PC-3 (cell line): ENCODE results near the gene BRME1. TPM values are rescaled to one million over a fixed set of nuclear protein-coding genes. Genes with fewer than 3 reads are reported as not detected.
A peak's percentile ranks its signal among the peaks of the same experiment; 100 is the strongest.

Experiments
- ATAC-seq: fragments of 200-7000 bp; cut with Tn5 transposase; 2 replicates; pipeline ENCODE4 v1.9.1; 2020; ENCODE audit warnings: mild to moderate bottlenecking, moderate library complexity
- BruUV-seq: library from RNA; stranded (reverse); fragments of 400-500 nt; replicated peaks from 2 replicates; lab custom pipeline; 2021; lab: Mats Ljungman, UMichigan
- CTCF ChIA-PET: fragments of 300-600 bp; sonication (Branson Sonifier 250); formaldehyde crosslinking; loops from one replicate; lab custom pipeline; 2022; ENCODE audit warnings: antibody characterized with exemption; lab: Charles Lee
- POLR2A ChIA-PET: fragments of 300-600 bp; sonication (Branson Sonifier 250); formaldehyde crosslinking; loops from one replicate; lab custom pipeline; 2022; ENCODE audit warnings: antibody characterized with exemption; ENCODE audit not compliant: unreplicated experiment; lab: Charles Lee
- DNase-seq: peaks from one replicate; pipeline ENCODE4 v3.0.0-alpha.2; 2015
- H2AFZ ChIP-seq: fragments of 300-600 bp; sonication (generic); 2 replicates; pipeline ENCODE4 v1.6.0; 2016; ENCODE audit warnings: antibody characterized with exemption, low read length
- H3F3A ChIP-seq: fragments of 300-600 bp; sonication (generic); one replicate; pipeline ENCODE4 v1.6.0; 2017; ENCODE audit warnings: antibody characterized with exemption, low read length, control low read depth, mild to moderate bottlenecking; ENCODE audit not compliant: unreplicated experiment
- H3K27ac ChIP-seq: fragments of 300-600 bp; sonication (generic); 2 replicates; pipeline ENCODE4 v1.5.1; 2016; ENCODE audit warnings: mild to moderate bottlenecking, low read length
- H3K27me3 ChIP-seq: fragments of 300-600 bp; sonication (generic); 2 replicates; pipeline ENCODE4 v1.6.1; 2016; ENCODE audit warnings: low read length, mixed read lengths
- H3K36me3 ChIP-seq: fragments of 300-600 bp; sonication (generic); 2 replicates; pipeline ENCODE4 v1.6.1; 2016; ENCODE audit warnings: low read depth, mixed run types, low read length, mixed read lengths
- H3K4me1 ChIP-seq: fragments of 300-600 bp; sonication (generic); 2 replicates; pipeline ENCODE4 v1.5.1; 2016; ENCODE audit warnings: low read length; ENCODE audit not compliant: insufficient read depth
- H3K4me2 ChIP-seq: fragments of 300-600 bp; sonication (generic); 2 replicates; pipeline ENCODE4 v1.6.0; 2016; ENCODE audit warnings: low read length
- H3K4me3 ChIP-seq: fragments of 300-600 bp; sonication (generic); 2 replicates; pipeline ENCODE4 v1.5.1; 2016; ENCODE audit warnings: mild to moderate bottlenecking, low read length, mixed read lengths
- H3K79me2 ChIP-seq: fragments of 300-600 bp; sonication (generic); 2 replicates; pipeline ENCODE4 v1.6.1; 2017; ENCODE audit warnings: low read length, mixed read lengths
- H3K9ac ChIP-seq: fragments of 300-600 bp; sonication (generic); 2 replicates; pipeline ENCODE4 v1.6.0; 2016; ENCODE audit warnings: mild to moderate bottlenecking, low read length
- H3K9me2 ChIP-seq: fragments of 300-600 bp; sonication (generic); replicated peaks from 2 replicates; pipeline ENCODE4 v1.6.1; 2016; ENCODE audit warnings: mixed run types, low read length, mixed read lengths
- H3K9me3 ChIP-seq: fragments of 300-600 bp; sonication (generic); 2 replicates; pipeline ENCODE4 v1.6.1; 2016; ENCODE audit warnings: low read length, mixed read lengths
- H4K20me1 ChIP-seq: fragments of 300-600 bp; sonication (generic); 2 replicates; pipeline ENCODE4 v1.6.1; 2016; ENCODE audit warnings: low read length, mixed read lengths
- CTCF ChIP-seq: fragments of 300-600 bp; sonication (generic); conservative IDR thresholded peaks from 2 replicates; pipeline ENCODE4 v1.5.1; 2017; ENCODE audit warnings: antibody characterized with exemption, low read depth, mild to moderate bottlenecking, low read length
- EZH2 ChIP-seq: fragments of 300-600 bp; sonication (generic); IDR thresholded peaks from one replicate; pipeline ENCODE4 v1.6.1; 2017; ENCODE audit warnings: antibody characterized with exemption, mild to moderate bottlenecking, low read length; ENCODE audit not compliant: unreplicated experiment
- EZH2phosphoT487 ChIP-seq: fragments of 300-600 bp; sonication (generic); IDR thresholded peaks from 2 replicates; pipeline ENCODE4 v1.6.1; 2018; ENCODE audit warnings: mild to moderate bottlenecking, antibody characterized with exemption, low read length, borderline replicate concordance
- intact Hi-C: fragments of 100-400 bp; cut with micrococcal nuclease; formaldehyde crosslinking; loops from 2 replicates; pipeline ENCODE4 v1.9.0; 2023
- total RNA-seq: library from RNA; depleted of rRNA; stranded (reverse); fragments of >200 nt; gene quantifications from 2 replicates; pipeline ENCODE4 v1.2.3, GENCODE V29; 2014

Gene BRME1
- total RNA-seq, 1 experiment from 2014 or later = 6.0 TPM

- H3K9ac ChIP-seq = peak overlapping the region; percentile 82
- peaks cover 9% of the 10 kb centered on the region for H3K4me1 ChIP-seq
- POLR2A ChIA-PET = interaction anchor here (0.5 to 2.0 kb wide), 13 partner anchors 9 to 699 kb away, joined by 3 to 35 read pairs (median 6); no protein-coding TSS in a partner anchor
- BruUV-seq = TSS peak; percentile 90
- no peaks in the 10 kb centered on the region for H3K9me2 ChIP-seq
- ATAC-seq (peak; percentile 82), DNase-seq (peak; percentile 97)
- H3K27ac ChIP-seq = peak overlapping the region; percentile 88
- H2AFZ ChIP-seq = peak overlapping the region; percentile 85
- CTCF ChIA-PET = interaction anchor here (0.5 to 1.9 kb wide), 22 partner anchors 9 to 264 kb away, joined by 3 to 19 read pairs (median 6); partner anchors contain the start of genes MRI1 and NANOS3
- H3K79me2 ChIP-seq = no peaks in the 10 kb centered on the region
- H3K4me2 ChIP-seq = peak overlapping the region; percentile 83
- TF ChIP-seq EZH2phosphoT487 = no peak
- peak; percentile 90 for TF ChIP-seq CTCF
- TF ChIP-seq EZH2 = no peak
- no peaks in the 10 kb centered on the region for H3K36me3 ChIP-seq
- intact Hi-C loops = loop anchor here (1.0 to 5.0 kb wide), 5 partner anchors 11 to 77 kb away; partner anchors contain the start of gene ZSWIM4
- peaks cover 4% of the 10 kb centered on the region for H3F3A ChIP-seq
- no peaks in the 10 kb centered on the region for H3K27me3 ChIP-seq
- peak overlapping the region; percentile 68 for H3K4me3 ChIP-seq
- no peaks in the 10 kb centered on the region for H4K20me1 ChIP-seq
- no peaks in the 10 kb centered on the region for H3K9me3 ChIP-seq
These were observed 44.0 kb downstream of the BRME1 start for GRCh38 chr19:13861714-13862531.

GRCh38 chr19:13861392-13861713 is 44.6 kb downstream of the BRME1 start:
- Histone ChIP-seq H4K20me1 (no peaks in the 10 kb centered on the region), H3K27ac (peak overlapping the region; percentile 88), H3K9me3 (no peaks in the 10 kb centered on the region), H3K9ac (peak overlapping the region; percentile 82), H3K4me3 (peak overlapping the region; percentile 68; the same call in 1 of the 2 replicates), H3K36me3 (no peaks in the 10 kb centered on the region), H3K27me3 (no peaks in the 10 kb centered on the region), H3K9me2 (no peaks in the 10 kb centered on the region), H3F3A (peaks cover 4% of the 10 kb centered on the region), H3K4me2 (peak overlapping the region; percentile 83), H3K79me2 (no peaks in the 10 kb centered on the region), H2AFZ (no peak overlapping the region), H3K4me1 (peaks cover 9% of the 10 kb centered on the region)
- TF ChIP-seq CTCF = no peak
- no peak for TF ChIP-seq EZH2phosphoT487
- no peak for TF ChIP-seq EZH2
- ChIA-PET POLR2A (interaction anchor here (1.6 to 2.0 kb wide), 2 partner anchors 22 to 64 kb away, joined by 6 to 35 read pairs; no protein-coding TSS in a partner anchor), CTCF (interaction anchor here (0.6 to 1.6 kb wide), 3 partner anchors 15 to 263 kb away, joined by 3 to 9 read pairs (median 7); no protein-coding TSS in a partner anchor)
- DNase-seq (no peak), ATAC-seq (no peak)
- no TSS peak for BruUV-seq
- intact Hi-C loops = loop anchor here (5.0 kb wide), 1 partner anchor 34 kb away; no protein-coding TSS in a partner anchor
